ENCODE measurements around the gene FXYD4.
"Not testable (repeated sequence)": the region's sequence is repeated elsewhere in the genome, so short reads cannot be mapped to it uniquely, and the experiment has no call there.

The FXYD4 gene

DNA sequence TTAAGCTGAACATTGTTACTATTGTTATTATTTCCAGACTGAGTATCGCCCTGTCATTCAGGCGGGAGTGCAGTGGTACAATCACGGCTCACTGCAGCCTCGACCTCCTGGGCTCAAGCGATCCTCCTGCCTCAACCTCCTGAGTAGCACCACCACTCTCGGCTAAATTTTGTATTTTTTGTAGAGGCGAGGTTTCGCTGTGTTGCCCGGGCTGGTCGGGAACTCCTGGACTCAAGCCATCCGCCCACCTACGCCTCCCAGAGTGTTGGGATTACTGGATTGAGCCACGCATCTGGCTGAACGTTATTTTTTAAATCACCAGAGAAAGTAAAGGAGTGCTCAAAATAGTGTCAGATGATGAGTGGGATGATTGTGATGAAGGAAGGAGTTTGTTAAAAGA lies 38.9 kb downstream of the FXYD4 start:
- no peak for DNase-seq (ENCODE audit: extremely low read depth in 1 of 2, low read depth in 1 of 2)

DNA sequence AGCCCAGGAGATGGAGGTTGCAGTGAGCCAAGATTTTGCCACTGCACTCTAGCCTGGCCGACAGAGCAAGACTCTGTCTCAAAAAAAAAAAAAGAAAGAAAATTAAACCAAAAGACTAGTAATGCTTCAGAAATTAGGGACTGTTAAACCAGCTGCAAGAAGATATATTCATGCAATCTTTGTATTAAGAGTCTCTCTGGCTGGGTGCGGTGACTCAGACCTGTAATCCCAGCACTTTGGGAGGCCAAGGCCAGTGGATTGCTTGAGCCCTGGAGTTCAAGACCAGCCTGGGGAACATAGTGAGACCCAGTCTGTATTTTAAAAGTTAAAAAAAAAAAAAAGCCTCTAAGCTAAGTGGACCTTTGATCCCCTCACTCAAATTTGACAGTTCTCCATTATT lies 40.1 kb downstream of the FXYD4 start:
- no peak for DNase-seq (ENCODE audit: extremely low read depth in 1 of 2, low read depth in 1 of 2)

DNA sequence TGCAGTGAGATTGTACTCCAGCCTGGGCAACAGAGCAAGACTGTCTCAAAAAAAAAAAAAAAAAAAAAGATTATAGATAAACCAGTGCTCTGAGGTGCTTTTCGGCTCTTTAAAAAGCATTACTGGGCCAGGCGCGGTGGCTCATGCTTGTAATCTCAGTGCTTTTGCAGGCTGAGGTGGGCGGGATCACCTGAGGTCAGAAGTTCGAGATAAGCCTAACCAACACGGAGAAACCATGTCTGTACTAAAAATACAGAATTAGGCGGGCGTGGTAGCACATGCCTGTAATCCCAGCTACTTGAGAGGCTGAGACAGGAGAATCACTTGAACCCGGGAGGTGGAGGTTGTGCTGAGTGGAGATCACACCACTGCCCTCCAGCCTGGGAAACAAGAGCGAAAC lies 44.1 kb downstream of the FXYD4 start:
- no peak for DNase-seq (ENCODE audit: extremely low read depth in 1 of 2, low read depth in 1 of 2)

DNA sequence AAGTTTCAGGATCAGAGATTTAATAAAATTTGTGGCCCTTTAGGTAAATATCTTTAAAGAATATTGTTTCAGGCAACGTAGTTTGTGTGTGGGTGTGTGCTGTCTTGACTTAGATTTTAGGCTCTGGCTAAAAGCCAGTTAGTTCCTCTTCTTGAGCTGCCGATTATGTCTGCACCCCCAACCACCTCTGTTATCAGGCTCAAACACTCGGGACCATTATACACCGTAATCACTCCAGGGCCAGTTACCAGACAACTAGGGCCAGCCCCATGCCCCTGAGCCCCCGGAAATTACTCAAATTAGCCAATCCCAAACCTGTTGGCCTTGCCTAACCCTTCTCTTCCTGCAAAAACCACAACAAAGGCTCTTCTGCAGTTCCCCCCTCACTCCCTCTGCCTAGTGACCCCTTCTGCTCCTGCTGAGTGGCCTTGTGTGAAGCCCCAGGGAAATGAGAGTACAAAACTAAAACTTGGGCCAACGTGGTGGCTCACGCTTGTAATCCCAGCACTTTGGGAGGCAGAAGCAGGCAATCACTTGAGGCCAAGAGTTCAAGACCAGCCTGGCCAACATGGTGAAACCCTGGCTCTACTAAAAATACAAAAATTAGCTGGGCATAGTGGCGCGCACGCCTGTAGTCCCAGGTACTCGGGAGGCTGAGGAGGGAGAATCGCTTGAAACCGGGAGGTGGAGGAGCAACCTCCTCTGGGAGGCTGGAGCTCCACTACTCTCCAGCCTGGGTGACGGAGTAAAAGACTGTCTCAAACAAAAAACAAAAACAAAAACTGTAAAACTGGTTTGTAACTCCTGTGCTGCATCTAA lies 46.7 kb downstream of the FXYD4 start:
- DNase-seq (ENCODE audit: extremely low read depth in 1 of 2, low read depth in 1 of 2), result no peak

DNA sequence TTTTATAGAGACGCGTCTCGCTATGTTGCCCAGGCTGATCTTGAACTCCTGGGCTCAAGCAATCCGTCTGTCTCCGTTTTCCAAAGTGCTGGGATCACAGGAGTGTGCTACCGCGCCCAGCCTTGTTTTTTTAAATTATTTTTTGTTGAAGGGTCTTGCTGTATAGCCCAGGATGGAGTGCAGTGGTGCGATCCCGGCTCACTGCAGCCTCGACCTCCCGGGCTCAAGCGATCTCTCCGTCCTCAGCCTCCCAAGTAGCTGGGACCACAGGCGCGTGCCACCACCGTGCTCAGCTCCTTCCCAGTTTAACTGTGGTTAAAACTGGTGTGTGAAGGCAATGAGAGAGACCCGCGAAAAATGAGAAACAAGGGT lies 48.5 kb downstream of the FXYD4 start:
- no peak for DNase-seq (ENCODE audit: extremely low read depth in 1 of 2, low read depth in 1 of 2)

DNA sequence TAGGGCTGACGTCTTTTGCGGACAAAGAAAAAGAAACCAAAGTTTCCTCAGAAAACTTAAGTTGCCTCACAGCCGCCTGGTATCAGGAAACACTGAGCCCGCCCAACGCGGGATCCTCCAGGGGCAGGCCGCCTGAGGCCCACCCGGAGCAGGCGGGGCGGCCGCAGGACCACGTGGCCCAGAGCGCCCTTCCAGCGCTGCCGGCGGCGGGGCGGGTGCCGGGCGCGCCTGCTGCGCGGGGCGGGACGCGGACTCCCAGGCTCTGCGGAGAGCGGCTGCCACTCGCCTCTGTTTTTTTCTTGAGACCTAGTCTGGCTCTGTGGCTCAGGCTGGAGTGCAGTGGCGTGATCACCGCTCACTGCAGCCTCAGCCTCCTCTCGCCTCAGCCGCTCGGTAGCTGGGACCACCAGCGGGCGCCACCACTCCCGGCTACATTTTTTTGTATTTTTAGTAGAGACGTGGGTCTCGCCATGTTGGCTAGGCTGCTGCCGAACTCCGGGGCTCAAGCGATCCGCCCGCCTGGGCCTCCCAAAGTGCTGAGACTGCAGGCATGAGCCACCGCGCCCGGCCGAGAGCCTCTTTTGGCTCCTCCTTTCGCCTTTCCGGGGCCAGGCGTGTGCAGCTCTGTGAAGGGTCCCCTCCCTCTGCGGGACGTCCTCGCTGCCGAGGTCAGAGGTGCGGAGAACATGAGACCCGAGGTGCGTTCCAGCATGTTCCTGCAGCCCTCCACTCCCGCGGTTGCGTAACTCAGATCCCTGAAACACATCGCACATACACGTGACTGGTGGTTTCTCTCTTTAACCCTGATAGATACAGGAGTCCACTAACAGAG lies 49.1 kb downstream of the FXYD4 start:
- peak; percentile 84 to 88 for DNase-seq (ENCODE audit: extremely low read depth in 1 of 2, low read depth in 1 of 2)

DNA sequence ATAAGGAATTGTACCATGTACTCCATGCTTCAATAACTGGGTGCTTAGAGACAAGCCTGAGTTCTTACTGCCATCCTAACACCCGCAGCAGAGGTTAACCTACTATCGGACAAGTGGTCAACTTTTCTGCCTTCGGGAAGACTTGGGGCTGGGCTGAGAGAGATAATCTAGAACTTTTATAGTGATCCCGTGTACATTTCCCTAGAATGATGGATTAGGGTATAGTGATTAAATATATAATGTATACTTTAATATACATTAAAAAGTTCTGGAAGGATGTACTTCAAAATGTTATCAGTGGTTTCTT lies 49.7 kb downstream of the FXYD4 start:
- no peak for DNase-seq (ENCODE audit: extremely low read depth in 1 of 2, low read depth in 1 of 2)

DNA sequence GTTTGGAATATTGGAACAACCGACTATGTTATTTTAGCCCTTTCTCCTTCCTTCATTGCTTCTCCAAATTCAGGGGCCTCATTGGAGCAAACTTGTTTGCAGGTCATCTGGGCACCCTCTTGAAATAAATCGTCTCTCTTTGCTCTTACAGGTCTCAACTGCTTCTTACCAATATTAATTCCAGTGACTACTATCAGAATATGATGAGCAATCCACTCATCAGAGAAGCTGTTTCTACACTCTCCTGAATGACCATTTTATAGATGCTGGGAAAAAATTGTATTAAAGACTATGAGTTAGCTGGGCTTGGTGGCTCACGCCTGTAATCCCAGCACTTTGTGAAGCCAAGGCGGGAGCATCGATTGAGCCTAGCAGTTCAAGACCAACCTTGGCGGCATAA lies 50.1 kb downstream of the FXYD4 start:
- DNase-seq (ENCODE audit: extremely low read depth in 1 of 2, low read depth in 1 of 2), result no peak

DNA sequence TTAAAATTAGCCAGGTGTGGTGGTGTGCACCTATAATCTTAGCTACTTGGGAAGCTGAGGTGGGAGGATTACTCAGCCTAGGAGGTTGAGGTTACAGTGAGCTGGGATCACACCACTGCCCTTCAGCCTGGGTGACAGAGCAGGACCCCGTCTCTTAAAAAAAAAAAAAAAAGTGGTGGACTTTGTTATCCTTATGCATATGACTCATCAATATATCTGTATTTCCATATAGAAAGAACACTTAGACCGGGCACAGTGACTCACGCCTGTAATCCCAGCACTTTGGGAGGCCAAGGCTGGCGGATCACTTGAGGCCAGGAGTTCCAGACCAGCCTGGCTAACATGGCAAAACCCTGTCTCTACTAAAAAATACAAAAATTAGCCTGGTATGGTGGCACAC lies 50.5 kb downstream of the FXYD4 start:
- not testable (repeated sequence) for DNase-seq (ENCODE audit: extremely low read depth in 1 of 2, low read depth in 1 of 2)

DNA sequence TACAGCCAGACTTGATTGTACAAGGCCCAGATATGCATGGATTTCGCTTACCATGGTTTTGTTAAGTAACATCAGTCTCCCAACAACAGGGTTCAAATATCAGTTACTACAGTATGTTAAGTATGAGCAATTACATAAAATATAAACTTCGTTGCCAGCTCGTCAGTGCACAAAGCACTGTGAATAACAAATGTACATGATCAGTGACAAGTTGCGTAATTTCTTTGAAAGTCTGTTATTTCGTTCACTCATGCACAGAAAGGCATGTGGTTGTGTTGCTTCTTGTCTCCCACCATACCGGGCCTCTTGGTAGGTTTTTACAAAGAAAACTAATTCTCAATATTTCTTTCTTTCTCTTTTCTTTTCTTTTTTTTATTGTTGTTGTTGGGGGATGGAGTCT lies 53.0 kb downstream of the FXYD4 start:
- no peak for DNase-seq (ENCODE audit: extremely low read depth in 1 of 2, low read depth in 1 of 2)
